ENCODE data around the gene NPPC. TPM values are rescaled to one million over a fixed set of nuclear protein-coding genes. Genes with fewer than 3 reads are reported as not detected.
A peak's percentile ranks its signal among the peaks of the same experiment; 100 is the strongest.

The NPPC gene
- total and polyA plus RNA-seq, 2 experiments from 2014 or later, result 0.91 TPM; not detected in 1

- Histone ChIP-seq H3K9me3 (ENCODE audit: low read depth) (no peaks in the 10 kb centered on the region), H3K4me3 (peak overlapping the region; percentile 31), H3K4me1 (ENCODE audit: low read depth) (no peaks in the 10 kb centered on the region), H3K36me3 (no peaks in the 10 kb centered on the region), H3K27me3 (peaks cover 80% of the 10 kb centered on the region), H3K27ac (no peak overlapping the region)
- DNase-seq (ENCODE audit: low read depth in 1 of 2, low spot score in 1 of 2), result peak; percentile 12 to 23
- TF ChIP-seq CTCF (IDR thresholded peaks at IDR 0.05; ENCODE audit: low read depth, low read length), result no peak
These were observed 767 bp upstream of the NPPC start for GRCh38 chr2:231926761-231927565.

- peak; percentile 92 to 94 for DNase-seq (ENCODE audit: low read depth in 1 of 2, low spot score in 1 of 2)
- H3K27me3 ChIP-seq, result peaks cover 73% of the 10 kb centered on the region
- H3K36me3 ChIP-seq, result no peaks in the 10 kb centered on the region
- no peaks in the 10 kb centered on the region for H3K9me3 ChIP-seq (ENCODE audit: low read depth)
- no peak overlapping the region for H3K27ac ChIP-seq
- H3K4me3 ChIP-seq, result peak overlapping the region; percentile 31
- peak; percentile 71 for TF ChIP-seq CTCF (IDR thresholded peaks at IDR 0.05; ENCODE audit: low read depth, low read length)
- H3K4me1 ChIP-seq (ENCODE audit: low read depth), result no peaks in the 10 kb centered on the region
These were observed 655 bp downstream of the NPPC start for GRCh38 chr2:231925303-231926179.

GRCh38 chr2:231924889-231925275 is 1.3 kb downstream of the NPPC start:
- H3K4me3 ChIP-seq, result no peak overlapping the region
- no peak for TF ChIP-seq CTCF (IDR thresholded peaks at IDR 0.05; ENCODE audit: low read depth, low read length)
- DNase-seq (ENCODE audit: low read depth in 1 of 2, low spot score in 1 of 2), result no peak
- no peaks in the 10 kb centered on the region for H3K4me1 ChIP-seq (ENCODE audit: low read depth)
- no peaks in the 10 kb centered on the region for H3K36me3 ChIP-seq
- H3K9me3 ChIP-seq (ENCODE audit: low read depth), result no peaks in the 10 kb centered on the region
- H3K27ac ChIP-seq, result no peak overlapping the region
- peaks cover 75% of the 10 kb centered on the region for H3K27me3 ChIP-seq

GRCh38 chr2:231923951-231924888 is 2.0 kb downstream of the NPPC start:
- no peak for DNase-seq (ENCODE audit: low read depth in 1 of 2, low spot score in 1 of 2)
- TF ChIP-seq CTCF (IDR thresholded peaks at IDR 0.05; ENCODE audit: low read depth, low read length), result no peak
- H3K27ac ChIP-seq, result no peak overlapping the region
- no peak overlapping the region for H3K4me3 ChIP-seq
- no peaks in the 10 kb centered on the region for H3K36me3 ChIP-seq
- no peaks in the 10 kb centered on the region for H3K4me1 ChIP-seq (ENCODE audit: low read depth)
- no peaks in the 10 kb centered on the region for H3K9me3 ChIP-seq (ENCODE audit: low read depth)
- H3K27me3 ChIP-seq, result peaks cover 74% of the 10 kb centered on the region

GRCh38 chr2:231923010-231923344 is 3.2 kb downstream of the NPPC start:
- Histone ChIP-seq H3K4me3 (no peak overlapping the region), H3K27ac (no peak overlapping the region), H3K27me3 (peaks cover 61% of the 10 kb centered on the region), H3K4me1 (ENCODE audit: low read depth) (no peaks in the 10 kb centered on the region), H3K36me3 (no peaks in the 10 kb centered on the region), H3K9me3 (ENCODE audit: low read depth) (no peaks in the 10 kb centered on the region)
- no peak for TF ChIP-seq CTCF (IDR thresholded peaks at IDR 0.05; ENCODE audit: low read depth, low read length)
- DNase-seq (ENCODE audit: low read depth in 1 of 2, low spot score in 1 of 2), result no peak
